HG03108 (cell line): Measurements from ENCODE around the gene ZAR1L.

Experiments
- ATAC-seq: cut with Tn5 transposase; IDR thresholded peaks from one replicate; pipeline ENCODE4 v1.9.1; 2021; ENCODE audit warnings: moderate library complexity; ENCODE audit not compliant: unreplicated experiment

ZAR1L gene

GRCh38 chr13:32257649-32258048 is 57.5 kb downstream of the ZAR1L start:
- no peak for ATAC-seq

GRCh38 chr13:32256243-32256642 is 58.9 kb downstream of the ZAR1L start:
- ATAC-seq: no peak

GRCh38 chr13:32255724-32256109 is 59.4 kb downstream of the ZAR1L start:
- ATAC-seq: no peak

- ATAC-seq: no peak
Measured at GRCh38 chr13:32254916-32255723, 60.0 kb downstream of the ZAR1L start.

GRCh38 chr13:32254416-32254815 is 60.7 kb downstream of the ZAR1L start:
- no peak for ATAC-seq

- ATAC-seq: no peak
Measured at GRCh38 chr13:32253911-32254399, 61.2 kb downstream of the ZAR1L start.
